ENCODE measurements around the gene ZNF516.
"Not testable (repeated sequence)": the region's sequence is repeated elsewhere in the genome, so short reads cannot be mapped to it uniquely, and the experiment has no call there.

ZNF516 gene

GRCh38 chr18:76495006-76495370 lies at the start of gene ZNF516:
Gene ZNF516, minus strand, starts transcription at chr18:76495242. Its CDS starts 52,188 bp downstream, at chr18:76443054.
- DNase-seq: peak; percentile 44

- DNase-seq: no peak
These were observed 43.8 kb upstream of the ZNF516 start for GRCh38 chr18:76538846-76539245.

- no peak for DNase-seq
These were observed 42.6 kb upstream of the ZNF516 start for GRCh38 chr18:76537621-76538020.

GRCh38 chr18:76536593-76536992 lies 41.6 kb upstream of the ZNF516 start:
- DNase-seq: not testable (repeated sequence)

GRCh38 chr18:76532875-76533274 lies 37.8 kb upstream of the ZNF516 start:
- no peak for DNase-seq

GRCh38 chr18:76530846-76531245 lies 35.8 kb upstream of the ZNF516 start:
- DNase-seq: no peak

GRCh38 chr18:76530391-76530790 lies 35.3 kb upstream of the ZNF516 start:
- no peak for DNase-seq

GRCh38 chr18:76529433-76529811 lies 34.4 kb upstream of the ZNF516 start:
- no peak for DNase-seq

GRCh38 chr18:76528477-76529432 lies 33.7 kb upstream of the ZNF516 start:
- DNase-seq: no peak

- DNase-seq: no peak
These were observed 30.9 kb upstream of the ZNF516 start for GRCh38 chr18:76525911-76526310.

GRCh38 chr18:76524900-76525698 lies 30.1 kb upstream of the ZNF516 start:
- no peak for DNase-seq

GRCh38 chr18:76524477-76524876 lies 29.4 kb upstream of the ZNF516 start:
- no peak for DNase-seq

GRCh38 chr18:76522551-76522950 lies 27.5 kb upstream of the ZNF516 start:
- no peak for DNase-seq

GRCh38 chr18:76522122-76522503 lies 27.1 kb upstream of the ZNF516 start:
- no peak for DNase-seq

- no peak for DNase-seq
These were observed 26.5 kb upstream of the ZNF516 start for GRCh38 chr18:76521417-76522121.

- DNase-seq: no peak
These were observed 24.0 kb upstream of the ZNF516 start for GRCh38 chr18:76518860-76519538.

GRCh38 chr18:76518123-76518859 lies 23.2 kb upstream of the ZNF516 start:
- DNase-seq: no peak

- DNase-seq: no peak
These were observed 20.5 kb upstream of the ZNF516 start for GRCh38 chr18:76515576-76515975.

- DNase-seq: no peak
These were observed 19.5 kb upstream of the ZNF516 start for GRCh38 chr18:76514573-76514972.

- no peak for DNase-seq
These were observed 12.9 kb upstream of the ZNF516 start for GRCh38 chr18:76507830-76508385.

GRCh38 chr18:76506974-76507764 lies 12.1 kb upstream of the ZNF516 start:
- no peak for DNase-seq

All from activated CD4-positive, alpha-beta T cell treated with anti-CD3 and anti-CD28 coated beads for 48 hours (primary cell).